Liver (tissue), 3 donors: ENCODE results near the gene JAK1.

Experiments used
- EGR1 ChIP-seq, 2 donors: IDR thresholded peaks; 2 replicates each; pipeline ENCODE4 v1.6.1; 2016 to 2018; ENCODE audit warnings: antibody characterized with exemption in 2 of 2, low read depth in 2 of 2
- TF ChIP-seq, protein P1 (sequence below): IDR thresholded peaks from 2 replicates; pipeline ENCODE4 v1.6.1; 2016; ENCODE audit warnings: antibody characterized with exemption
- TF ChIP-seq, protein P2 (sequence below): fragments of 150-350 bp; IDR thresholded peaks from 2 replicates; pipeline ENCODE4 v1.5.1; 2017; ENCODE audit warnings: improper control_type of control experiment, low read depth, low read length; ENCODE audit not compliant: missing input control
- donor health status: healthy.
- donor health status: healthy.

DNA sequence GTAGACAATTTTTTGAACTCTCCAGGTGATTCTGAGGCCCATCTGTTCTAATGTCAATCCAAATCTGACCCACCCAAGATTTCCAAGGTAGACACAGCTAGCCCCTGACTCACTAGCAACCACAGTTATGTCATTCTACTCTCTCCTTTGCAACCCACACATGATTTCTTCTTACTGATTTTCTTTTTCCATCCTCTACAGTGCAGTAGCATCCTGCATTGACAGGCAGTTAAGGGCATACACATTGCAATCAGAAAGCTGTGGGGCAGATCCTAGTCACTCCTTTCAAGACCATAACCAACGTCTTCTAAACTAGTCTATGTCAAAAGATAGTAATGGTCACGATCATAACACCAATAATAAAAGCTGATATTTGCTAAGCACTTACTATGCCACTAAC lies 54.2 kb downstream of the JAK1 start:
- TF ChIP-seq EGR1 (IDR thresholded peaks at IDR 0.05; ENCODE audit: low read depth in 2 of 2), result no peak
- TF ChIP-seq, protein P1, sequence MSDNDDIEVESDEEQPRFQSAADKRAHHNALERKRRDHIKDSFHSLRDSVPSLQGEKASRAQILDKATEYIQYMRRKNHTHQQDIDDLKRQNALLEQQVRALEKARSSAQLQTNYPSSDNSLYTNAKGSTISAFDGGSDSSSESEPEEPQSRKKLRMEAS, result no peak
- TF ChIP-seq, protein P2, sequence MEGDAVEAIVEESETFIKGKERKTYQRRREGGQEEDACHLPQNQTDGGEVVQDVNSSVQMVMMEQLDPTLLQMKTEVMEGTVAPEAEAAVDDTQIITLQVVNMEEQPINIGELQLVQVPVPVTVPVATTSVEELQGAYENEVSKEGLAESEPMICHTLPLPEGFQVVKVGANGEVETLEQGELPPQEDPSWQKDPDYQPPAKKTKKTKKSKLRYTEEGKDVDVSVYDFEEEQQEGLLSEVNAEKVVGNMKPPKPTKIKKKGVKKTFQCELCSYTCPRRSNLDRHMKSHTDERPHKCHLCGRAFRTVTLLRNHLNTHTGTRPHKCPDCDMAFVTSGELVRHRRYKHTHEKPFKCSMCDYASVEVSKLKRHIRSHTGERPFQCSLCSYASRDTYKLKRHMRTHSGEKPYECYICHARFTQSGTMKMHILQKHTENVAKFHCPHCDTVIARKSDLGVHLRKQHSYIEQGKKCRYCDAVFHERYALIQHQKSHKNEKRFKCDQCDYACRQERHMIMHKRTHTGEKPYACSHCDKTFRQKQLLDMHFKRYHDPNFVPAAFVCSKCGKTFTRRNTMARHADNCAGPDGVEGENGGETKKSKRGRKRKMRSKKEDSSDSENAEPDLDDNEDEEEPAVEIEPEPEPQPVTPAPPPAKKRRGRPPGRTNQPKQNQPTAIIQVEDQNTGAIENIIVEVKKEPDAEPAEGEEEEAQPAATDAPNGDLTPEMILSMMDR, result no peak
